NCI-H1048 (cell line): ENCODE measurements around the gene LMBR1.
"Not testable (repeated sequence)": the region's sequence is repeated elsewhere in the genome, so short reads cannot be mapped to it uniquely, and the experiment has no call there.

ENCODE experiments used
- DNase-seq: peaks from one replicate; lab custom pipeline; 2025; lab: John Stamatoyannopoulos, UW

LMBR1 gene

DNA sequence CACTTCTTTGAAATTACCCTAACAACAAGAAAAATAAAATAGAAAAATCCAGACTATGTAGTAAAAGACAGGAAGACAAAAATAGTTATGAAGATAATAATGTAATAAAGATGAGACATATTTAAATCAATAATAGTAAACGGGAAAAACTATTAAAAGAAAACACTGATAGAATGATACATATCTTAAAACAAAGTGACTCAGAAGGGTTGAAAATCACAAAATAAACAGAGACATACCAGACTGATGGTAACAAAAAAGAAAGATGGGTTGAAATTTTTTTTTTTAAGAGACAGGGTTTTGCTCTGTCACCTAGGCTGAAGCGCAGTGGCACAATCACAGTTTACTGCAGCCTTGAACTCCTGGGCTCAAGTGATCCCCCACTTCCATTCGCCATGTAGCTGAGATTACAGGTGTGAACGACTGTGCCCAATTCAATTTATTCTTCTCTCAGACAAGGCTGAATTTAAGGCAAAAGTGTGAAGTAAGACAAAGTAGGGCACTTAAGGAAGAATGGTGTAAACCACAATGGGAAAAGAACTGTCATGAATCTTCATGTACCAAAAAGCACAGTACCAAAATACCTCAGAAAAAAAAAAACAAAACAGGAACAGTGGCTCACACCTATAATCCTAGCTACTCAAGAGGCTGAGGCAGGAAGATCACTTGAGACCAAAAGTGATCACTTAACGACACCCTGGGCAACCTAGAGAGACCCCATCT lies 47.4 kb downstream of the LMBR1 start:
- no peak for DNase-seq

DNA sequence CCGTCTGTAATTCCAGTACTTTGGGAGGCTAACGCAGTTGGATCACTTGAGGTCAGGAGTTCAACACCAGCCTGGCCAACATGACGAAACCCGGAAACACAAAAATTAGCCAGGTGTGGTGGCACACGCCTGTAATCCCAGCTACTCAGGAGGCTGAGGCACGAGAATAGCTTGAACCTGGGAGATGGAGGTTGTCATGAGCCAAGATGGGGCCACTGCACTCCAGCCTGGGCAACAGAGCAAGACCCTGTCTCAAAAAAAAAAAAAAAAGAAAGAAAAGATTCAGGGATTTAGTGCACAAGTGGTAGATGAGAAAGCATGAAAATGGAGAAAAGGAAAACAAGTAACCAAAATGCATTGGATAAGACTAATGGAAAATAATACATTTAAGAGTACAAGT lies 49.4 kb downstream of the LMBR1 start:
- not testable (repeated sequence) for DNase-seq

- no peak for DNase-seq
These were observed 49.8 kb downstream of the LMBR1 start for GRCh38 chr7:156843157-156843556.

DNA sequence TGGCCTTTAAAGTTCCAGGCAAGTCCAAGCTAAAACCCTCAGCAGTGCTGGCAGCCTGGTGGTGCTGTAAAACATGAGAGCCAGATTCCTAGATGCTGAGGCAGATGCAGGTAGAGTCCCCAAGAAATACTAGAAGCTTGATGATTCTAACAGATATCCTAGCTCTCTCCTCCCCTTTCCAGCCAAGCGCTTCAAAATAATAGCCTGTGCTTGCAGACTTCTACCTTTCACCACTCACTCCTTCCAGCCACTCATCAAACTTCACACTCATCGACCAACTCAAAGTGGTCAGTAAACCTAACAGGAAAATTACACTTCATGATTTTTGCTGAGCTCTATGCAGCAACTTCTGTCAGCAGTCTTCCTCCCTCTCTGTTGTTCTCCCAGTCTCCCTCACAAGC lies 50.2 kb downstream of the LMBR1 start:
- DNase-seq: no peak

- no peak for DNase-seq
These were observed 50.7 kb downstream of the LMBR1 start for GRCh38 chr7:156842317-156842716.

GRCh38 chr7:156841497-156841896 lies 51.5 kb downstream of the LMBR1 start:
- DNase-seq: no peak

- no peak for DNase-seq
These were observed 52.8 kb downstream of the LMBR1 start for GRCh38 chr7:156840134-156840533.

DNA sequence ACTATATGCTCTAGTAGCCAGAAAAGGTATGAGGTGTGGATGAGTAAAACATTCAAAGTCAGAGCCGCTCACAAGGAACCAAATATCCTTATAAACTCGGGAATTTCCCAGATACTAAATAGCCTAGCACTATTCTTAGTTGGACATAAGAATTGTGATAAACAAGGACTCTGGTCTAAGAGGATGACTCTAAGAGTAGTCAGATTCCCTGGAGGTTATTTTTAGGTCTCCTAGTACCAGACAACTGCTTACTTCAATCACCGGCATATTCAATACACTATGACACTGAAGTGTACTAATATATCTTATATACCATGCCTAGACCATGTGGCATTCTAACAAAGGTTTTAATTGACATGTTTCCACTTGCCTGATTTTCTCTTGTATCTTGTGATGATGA lies 56.5 kb downstream of the LMBR1 start:
- DNase-seq: no peak

DNA sequence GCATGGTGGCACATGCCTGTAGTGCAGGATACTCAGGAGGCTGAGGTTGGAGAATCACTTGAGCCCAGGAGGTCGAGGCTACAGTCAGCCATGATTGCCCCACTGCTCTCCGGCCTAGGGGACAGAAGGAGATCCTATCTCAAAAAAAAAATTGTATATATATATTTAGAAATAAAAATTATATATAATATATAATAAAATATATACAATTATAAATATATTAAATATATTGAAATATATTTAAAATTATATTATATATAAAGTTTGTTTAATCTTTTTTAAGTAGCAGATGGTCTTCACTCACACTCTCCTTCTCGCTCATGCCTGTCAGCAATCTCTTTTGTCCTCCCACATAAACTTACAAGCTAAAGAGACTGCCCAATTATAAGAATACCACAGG lies 58.5 kb downstream of the LMBR1 start:
- no peak for DNase-seq

GRCh38 chr7:156833312-156833711 lies 59.7 kb downstream of the LMBR1 start:
- no peak for DNase-seq

DNA sequence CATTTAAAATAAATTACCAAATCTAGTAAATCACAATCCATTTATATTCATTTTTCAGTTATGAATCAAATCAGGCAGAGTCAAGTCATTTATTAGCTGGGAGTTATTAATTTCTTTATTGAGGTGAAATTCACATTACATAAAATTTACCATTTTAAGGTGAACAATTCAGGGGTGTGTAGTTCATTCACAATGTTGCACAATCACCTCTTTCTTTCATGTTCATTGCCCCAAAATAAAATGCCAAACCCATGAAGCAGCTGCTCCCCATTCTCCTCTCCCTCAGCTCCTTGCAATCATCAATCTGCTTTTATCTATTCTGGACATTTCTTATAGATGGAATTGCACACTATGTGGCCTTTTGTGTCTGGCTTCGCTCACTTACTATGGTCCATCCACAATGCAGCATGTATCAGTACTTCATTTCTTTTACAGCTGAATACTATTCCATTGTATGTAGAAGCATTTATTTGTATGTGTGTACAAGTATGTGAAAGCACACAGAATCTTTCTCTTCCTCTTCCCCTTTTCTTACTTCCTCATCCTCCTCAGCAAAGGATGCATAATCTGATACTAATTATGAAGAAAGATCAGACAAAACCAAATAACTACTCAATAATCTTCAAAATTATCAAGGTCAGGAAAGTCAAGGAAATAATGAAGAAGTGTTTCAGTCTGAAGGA lies 60.6 kb downstream of the LMBR1 start:
- no peak for DNase-seq

DNA sequence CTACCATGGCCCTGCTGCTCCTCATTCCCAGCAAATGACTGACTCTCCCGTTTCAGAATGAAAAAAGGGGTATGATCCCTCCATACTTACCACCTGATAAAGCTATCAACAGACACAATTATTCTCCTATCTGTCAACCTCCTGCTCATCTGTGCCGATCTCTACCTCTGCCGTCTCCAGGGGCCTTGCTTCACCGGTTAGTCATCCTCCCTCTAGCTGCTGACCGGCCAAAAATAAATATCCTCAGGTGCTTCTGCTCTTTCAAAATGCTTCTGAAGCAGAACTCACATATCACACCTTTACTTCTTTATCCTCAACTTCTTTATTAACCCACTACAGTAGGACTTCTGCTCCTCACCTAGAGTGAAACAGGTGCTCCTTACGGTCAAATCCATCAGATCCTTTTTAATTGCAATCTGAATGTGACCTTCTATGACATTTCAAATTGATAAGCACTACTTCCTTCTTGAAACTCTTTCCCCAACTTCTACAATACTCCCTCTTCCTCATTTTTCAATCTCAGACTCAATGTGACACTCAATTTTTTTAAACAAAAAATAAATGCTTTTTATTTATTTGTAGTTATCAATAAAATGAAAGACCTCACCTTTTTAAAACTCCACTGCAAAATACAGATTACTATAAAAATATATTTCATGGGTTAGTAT lies 63.2 kb downstream of the LMBR1 start:
- DNase-seq: no peak

DNA sequence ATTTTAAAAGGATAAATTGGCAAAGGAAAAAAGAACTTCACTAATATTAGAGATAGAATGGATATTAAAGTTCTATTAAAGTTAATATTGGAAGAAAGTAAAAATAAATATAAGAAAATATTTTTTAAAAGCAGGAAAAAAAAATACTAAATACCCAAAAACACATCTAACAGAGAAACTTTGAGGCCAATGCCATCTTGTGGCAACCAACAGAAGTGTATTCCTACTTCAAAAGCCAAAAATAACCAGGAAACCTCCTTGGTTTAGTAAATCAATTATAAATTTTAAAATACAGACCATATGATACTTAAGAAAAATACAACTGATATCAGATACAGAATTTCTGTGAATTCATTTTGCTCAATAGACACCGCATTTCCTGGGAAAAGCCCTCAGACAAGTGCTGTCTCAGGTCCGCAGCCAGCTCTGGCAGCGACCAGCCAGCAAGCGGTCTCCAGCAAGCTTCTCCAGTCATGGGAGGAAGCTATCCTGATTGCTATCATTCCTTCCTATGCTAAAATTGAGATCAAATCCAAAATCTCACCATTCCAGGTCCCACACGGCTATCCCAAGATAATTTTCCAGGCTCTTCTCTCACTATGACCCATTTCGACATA lies 65.3 kb downstream of the LMBR1 start:
- DNase-seq: no peak

GRCh38 chr7:156823435-156823834 lies 69.5 kb downstream of the LMBR1 start:
- no peak for DNase-seq

- no peak for DNase-seq
These were observed 72.4 kb downstream of the LMBR1 start for GRCh38 chr7:156820445-156821063.

GRCh38 chr7:156819733-156820295 lies 73.2 kb downstream of the LMBR1 start:
- DNase-seq: no peak

GRCh38 chr7:156818133-156818532 lies 74.8 kb downstream of the LMBR1 start:
- no peak for DNase-seq

DNA sequence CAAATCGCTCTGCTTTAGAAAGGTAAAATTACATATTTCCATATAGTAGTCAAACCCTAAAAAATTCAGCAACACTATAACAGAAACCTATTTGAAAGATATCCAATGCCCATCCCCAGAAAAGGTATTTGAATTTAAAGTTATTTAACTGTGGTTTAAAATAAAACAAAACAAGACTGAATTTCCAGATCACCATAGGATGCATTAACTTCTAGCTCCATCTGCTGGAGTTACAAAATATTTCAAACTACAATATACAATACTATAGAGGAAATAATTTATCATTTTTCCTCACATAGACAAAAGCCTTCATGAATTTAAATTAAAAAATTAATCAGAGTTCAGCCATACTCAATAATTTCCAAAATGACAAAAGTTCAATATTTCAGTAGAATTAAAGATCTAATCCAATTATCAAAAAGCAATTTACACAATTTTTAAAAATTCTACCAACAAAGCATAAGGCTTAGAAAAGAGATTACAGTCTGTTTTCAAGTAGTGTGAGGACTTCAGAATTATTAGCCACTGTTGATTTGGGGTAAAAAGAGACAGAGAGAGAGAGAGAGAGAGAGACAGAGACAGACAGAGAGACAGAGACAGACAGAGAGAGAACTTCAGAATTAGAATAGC lies 75.9 kb downstream of the LMBR1 start:
- DNase-seq: no peak

- no peak for DNase-seq
These were observed 81.3 kb downstream of the LMBR1 start for GRCh38 chr7:156811706-156812105.

GRCh38 chr7:156803656-156804055 lies 89.3 kb downstream of the LMBR1 start:
- not testable (repeated sequence) for DNase-seq

GRCh38 chr7:156802214-156802613 lies 90.8 kb downstream of the LMBR1 start:
- DNase-seq: no peak

DNA sequence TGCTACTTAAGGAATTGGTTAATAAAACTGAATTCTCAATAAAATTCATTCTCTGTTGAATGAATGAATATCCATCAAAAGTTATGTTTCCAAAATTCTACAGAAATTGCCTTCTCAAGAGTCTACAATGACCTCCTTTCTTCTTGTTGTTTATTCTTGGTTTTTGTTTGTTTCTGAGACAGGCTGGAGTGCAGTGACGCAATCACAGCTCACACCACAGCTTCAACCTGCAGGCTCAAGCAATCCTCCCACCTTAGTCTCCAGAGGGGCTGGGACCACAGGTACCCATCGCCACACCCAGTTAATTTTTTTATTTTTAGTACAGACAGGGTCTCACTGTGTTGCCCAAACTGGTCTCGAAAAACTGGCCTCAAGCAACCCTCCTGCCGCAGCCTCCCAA lies 97.6 kb downstream of the LMBR1 start:
- no peak for DNase-seq
